IMR-90 (cell line): ENCODE data around the gene PALLD.

Experiments used
- BHLHE40 ChIP-seq: fragments of 150-350 bp; IDR thresholded peaks from 2 replicates; pipeline ENCODE4 v1.6.1; 2016; ENCODE audit warnings: mild to moderate bottlenecking, low read depth, low read length
- CEBPB ChIP-seq: IDR thresholded peaks from 2 replicates; pipeline ENCODE4 v1.6.1; 2012; ENCODE audit warnings: low read depth, low read length, improper control_type of control experiment
- CHD1 ChIP-seq: IDR thresholded peaks from 2 replicates; pipeline ENCODE4 v1.6.1; 2012; ENCODE audit warnings: low read depth, low read length, improper control_type of control experiment
- MAFK ChIP-seq: IDR thresholded peaks from 2 replicates; pipeline ENCODE4 v1.6.1; 2012; ENCODE audit warnings: low read depth, low read length, improper control_type of control experiment
- MAZ ChIP-seq: IDR thresholded peaks from 2 replicates; pipeline ENCODE4 v1.6.1; 2012; ENCODE audit warnings: low read depth, mild to moderate bottlenecking, low read length, improper control_type of control experiment, moderate library complexity, borderline replicate concordance
- MXI1 ChIP-seq: IDR thresholded peaks from 2 replicates; pipeline ENCODE4 v1.6.1; 2012; ENCODE audit warnings: low read depth, mild to moderate bottlenecking, low read length, moderate library complexity, borderline replicate concordance
- POLR2A ChIP-seq: IDR thresholded peaks from 2 replicates; pipeline ENCODE4 v1.6.1; 2012; ENCODE audit warnings: mild to moderate bottlenecking, low read depth, low read length
- RAD21 ChIP-seq: IDR thresholded peaks from 2 replicates; pipeline ENCODE4 v1.6.1; 2012; ENCODE audit warnings: low read length, improper control_type of control experiment
- RCOR1 ChIP-seq: IDR thresholded peaks from 2 replicates; pipeline ENCODE4 v1.6.1; 2012; ENCODE audit warnings: mild to moderate bottlenecking, low read length, improper control_type of control experiment; ENCODE audit not compliant: insufficient replicate concordance
- RFX5 ChIP-seq: IDR thresholded peaks from 2 replicates; pipeline ENCODE4 v1.8.0; 2012; ENCODE audit warnings: low read depth, mild to moderate bottlenecking, low read length, moderate library complexity
- SMC3 ChIP-seq: fragments of 150-350 bp; IDR thresholded peaks from 2 replicates; pipeline ENCODE4 v1.6.1; 2016; ENCODE audit warnings: low read depth, mild to moderate bottlenecking, antibody characterized with exemption, low read length, moderate library complexity
- TF ChIP-seq, protein P1 (sequence below): fragments of 150-350 bp; IDR thresholded peaks from 2 replicates; pipeline ENCODE4 v1.6.1; 2017; ENCODE audit warnings: mild to moderate bottlenecking, antibody characterized with exemption, low read length, low read depth
- TF ChIP-seq, protein P2 (sequence below): conservative IDR thresholded peaks from 2 replicates; pipeline ENCODE4 v1.5.1; 2012; ENCODE audit warnings: mild to moderate bottlenecking, low read depth, low read length, improper control_type of control experiment
- TF ChIP-seq, protein P3 (sequence below): fragments of 150-350 bp; IDR thresholded peaks from 2 replicates; pipeline ENCODE4 v1.6.1; 2016; ENCODE audit warnings: low read depth, mild to moderate bottlenecking, low read length, moderate library complexity, borderline replicate concordance

DNA sequence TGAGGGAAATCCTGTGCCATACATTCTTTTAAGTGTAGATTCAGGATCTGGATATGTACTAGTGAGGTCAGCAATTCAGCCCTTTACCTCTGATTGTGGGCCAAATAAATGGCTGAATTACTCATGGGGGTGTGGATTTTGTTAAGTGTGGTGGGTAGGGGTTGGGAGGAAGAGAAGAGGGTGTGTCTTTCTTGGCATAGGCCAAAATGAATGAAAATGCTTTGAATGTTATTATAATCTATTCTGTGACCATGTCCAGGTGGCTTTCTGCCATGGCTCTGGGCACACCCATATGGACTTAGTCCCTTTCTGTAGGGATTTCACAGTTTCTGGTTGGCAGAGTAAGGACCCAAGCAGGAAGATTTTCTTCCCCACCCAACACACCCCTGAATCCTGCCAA is 268.9 kb downstream of the PALLD start:
- TF ChIP-seq, protein P1, sequence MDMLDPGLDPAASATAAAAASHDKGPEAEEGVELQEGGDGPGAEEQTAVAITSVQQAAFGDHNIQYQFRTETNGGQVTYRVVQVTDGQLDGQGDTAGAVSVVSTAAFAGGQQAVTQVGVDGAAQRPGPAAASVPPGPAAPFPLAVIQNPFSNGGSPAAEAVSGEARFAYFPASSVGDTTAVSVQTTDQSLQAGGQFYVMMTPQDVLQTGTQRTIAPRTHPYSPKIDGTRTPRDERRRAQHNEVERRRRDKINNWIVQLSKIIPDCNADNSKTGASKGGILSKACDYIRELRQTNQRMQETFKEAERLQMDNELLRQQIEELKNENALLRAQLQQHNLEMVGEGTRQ, result no peak
- no peak for TF ChIP-seq POLR2A
- TF ChIP-seq, protein P2, sequence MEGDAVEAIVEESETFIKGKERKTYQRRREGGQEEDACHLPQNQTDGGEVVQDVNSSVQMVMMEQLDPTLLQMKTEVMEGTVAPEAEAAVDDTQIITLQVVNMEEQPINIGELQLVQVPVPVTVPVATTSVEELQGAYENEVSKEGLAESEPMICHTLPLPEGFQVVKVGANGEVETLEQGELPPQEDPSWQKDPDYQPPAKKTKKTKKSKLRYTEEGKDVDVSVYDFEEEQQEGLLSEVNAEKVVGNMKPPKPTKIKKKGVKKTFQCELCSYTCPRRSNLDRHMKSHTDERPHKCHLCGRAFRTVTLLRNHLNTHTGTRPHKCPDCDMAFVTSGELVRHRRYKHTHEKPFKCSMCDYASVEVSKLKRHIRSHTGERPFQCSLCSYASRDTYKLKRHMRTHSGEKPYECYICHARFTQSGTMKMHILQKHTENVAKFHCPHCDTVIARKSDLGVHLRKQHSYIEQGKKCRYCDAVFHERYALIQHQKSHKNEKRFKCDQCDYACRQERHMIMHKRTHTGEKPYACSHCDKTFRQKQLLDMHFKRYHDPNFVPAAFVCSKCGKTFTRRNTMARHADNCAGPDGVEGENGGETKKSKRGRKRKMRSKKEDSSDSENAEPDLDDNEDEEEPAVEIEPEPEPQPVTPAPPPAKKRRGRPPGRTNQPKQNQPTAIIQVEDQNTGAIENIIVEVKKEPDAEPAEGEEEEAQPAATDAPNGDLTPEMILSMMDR, result no peak
- no peak for TF ChIP-seq RFX5
- no peak for TF ChIP-seq RAD21
- TF ChIP-seq MAZ, result no peak
- no peak for TF ChIP-seq BHLHE40
- TF ChIP-seq SMC3, result no peak
- TF ChIP-seq MAFK, result no peak
- TF ChIP-seq MXI1, result no peak
- TF ChIP-seq RCOR1, result no peak
- no peak for TF ChIP-seq CHD1
- TF ChIP-seq, protein P3, sequence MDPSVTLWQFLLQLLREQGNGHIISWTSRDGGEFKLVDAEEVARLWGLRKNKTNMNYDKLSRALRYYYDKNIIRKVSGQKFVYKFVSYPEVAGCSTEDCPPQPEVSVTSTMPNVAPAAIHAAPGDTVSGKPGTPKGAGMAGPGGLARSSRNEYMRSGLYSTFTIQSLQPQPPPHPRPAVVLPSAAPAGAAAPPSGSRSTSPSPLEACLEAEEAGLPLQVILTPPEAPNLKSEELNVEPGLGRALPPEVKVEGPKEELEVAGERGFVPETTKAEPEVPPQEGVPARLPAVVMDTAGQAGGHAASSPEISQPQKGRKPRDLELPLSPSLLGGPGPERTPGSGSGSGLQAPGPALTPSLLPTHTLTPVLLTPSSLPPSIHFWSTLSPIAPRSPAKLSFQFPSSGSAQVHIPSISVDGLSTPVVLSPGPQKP, result no peak
- TF ChIP-seq CEBPB, result no peak
